ENCODE data around the gene LNPEP. TPM values are rescaled to one million over a fixed set of nuclear protein-coding genes. Genes with fewer than 3 reads are reported as not detected.

Gene LNPEP
- total and polyA plus RNA-seq, 10 of the 15 experiments (the other 5 are each of a cell fraction or from before 2014, with no cell fraction given), result 5.6 to 54.9 (median 25.0) TPM

- TF ChIP-seq JUNB (IDR thresholded peaks at IDR 0.05) (no peak), TCF3 (IDR thresholded peaks at IDR 0.05; ENCODE audit: borderline replicate concordance, insufficient read depth, low read depth, low read length) (no peak), POLR2A (IDR thresholded peaks at IDR 0.05; ENCODE audit: low read depth, low read length) (no peak), TAF1 (IDR thresholded peaks at IDR 0.05; ENCODE audit: borderline replicate concordance, low read depth, low read length) (0 out of 2 replicates have a peak, but pooled peaks have one; percentile 7), PAX5 (IDR thresholded peaks at IDR 0.05; ENCODE audit: borderline replicate concordance, low read depth, low read length) (0 out of 2 replicates have a peak, but pooled peaks have one; percentile 21), ZZZ3 (IDR thresholded peaks at IDR 0.05; ENCODE audit: control insufficient read depth, insufficient read length, low read depth) (no peak), NFYB (IDR thresholded peaks at IDR 0.05; ENCODE audit: insufficient read depth, low read depth, low read length) (no peak), YBX1 (IDR thresholded peaks at IDR 0.05) (no peak), HDAC6 (IDR thresholded peaks at IDR 0.05; ENCODE audit: unreplicated experiment) (no peak), MYB (IDR thresholded peaks at IDR 0.05; ENCODE audit: borderline replicate concordance, low read depth, low read length) (no peak), ATF7 (IDR thresholded peaks at IDR 0.05; ENCODE audit: low read depth) (no peak), RUNX3 (IDR thresholded peaks at IDR 0.05; ENCODE audit: low read length) (0 out of 2 replicates have a peak, but pooled peaks have one; percentile 30), SPI1 (IDR thresholded peaks at IDR 0.05; ENCODE audit: borderline replicate concordance, insufficient read depth, low read depth, low read length) (no peak), IRF5 (IDR thresholded peaks at IDR 0.05; ENCODE audit: borderline replicate concordance) (no peak), RAD51 (IDR thresholded peaks at IDR 0.05) (no peak), CEBPB (IDR thresholded peaks at IDR 0.05; ENCODE audit: borderline replicate concordance in 1 of 2, low read depth in 2 of 2, low read length in 2 of 2) (no peak), NR2C2 (IDR thresholded peaks at IDR 0.05; ENCODE audit: borderline replicate concordance, control insufficient read depth, insufficient read length, low read depth) (no peak), CHD2 (IDR thresholded peaks at IDR 0.05; ENCODE audit: borderline replicate concordance, low read depth, low read length) (no peak), ZNF592 (IDR thresholded peaks at IDR 0.05) (no peak), PKNOX1 (IDR thresholded peaks at IDR 0.05) (no peak), ATF3 (IDR thresholded peaks at IDR 0.05; ENCODE audit: borderline replicate concordance, extremely low read depth, low read depth, low read length) (no peak), RBBP5 (conservative IDR thresholded peaks at IDR 0.05) (0 out of 2 replicates have a peak, but pooled peaks have one; percentile 51), TCF7 (IDR thresholded peaks at IDR 0.05; ENCODE audit: borderline replicate concordance) (no peak), MTA2 (IDR thresholded peaks at IDR 0.05; ENCODE audit: low read depth) (no peak)
These were observed 13.2 kb upstream of the LNPEP start (continued) for GRCh38 chr5:96922499-96923244.

Measured in GM12878 (cell line).